SK-N-SH (cell line): ENCODE data around the gene TRDN. TPM values are rescaled to one million over a fixed set of nuclear protein-coding genes. Genes with fewer than 3 reads are reported as not detected.

Experiments used
- CTCF ChIA-PET: fragments of 300-600, 350-600 bp; formaldehyde crosslinking; extraction: SDS; loops from one replicate; lab custom pipeline; 2021; lab: Yijun Ruan, JAX
- POLR2A ChIA-PET: fragments of 350-600 bp; sonication (Branson Sonifier 250); formaldehyde crosslinking; extraction: SDS; loops from one replicate; lab custom pipeline; 2020; ENCODE audit warnings: antibody characterized with exemption, inconsistent platforms; lab: Yijun Ruan, JAX
- DNase-seq: peaks from one replicate; pipeline ENCODE4 v3.0.0; 2012
- H2AFZ ChIP-seq: fragments of 200-600 bp; sonication (generic); 2 replicates; pipeline ENCODE4 v1.8.1; 2016; ENCODE audit warnings: antibody characterized with exemption, mild to moderate bottlenecking, low read depth
- H3F3A ChIP-seq: fragments of 200-600 bp; sonication (generic); replicated peaks from 2 replicates; pipeline ENCODE3; 2016; ENCODE audit warnings: antibody characterized with exemption, mild to moderate bottlenecking; ENCODE audit not compliant: insufficient read depth
- H3K27ac ChIP-seq, 2 experiments: fragments of 200-500 bp in 1 of 2; fragments of 200-600 bp in 1 of 2; sonication (Bioruptor generic) in 1 of 2; sonication (generic), shearing (Covaris generic) in 1 of 2; 2 replicates each; pipeline versions ENCODE4 v1.5.1 to v1.6.1; 2014 to 2016; ENCODE audit warnings: low read depth in 2 of 2, inconsistent platforms in 1 of 2, low read length in 1 of 2, mild to moderate bottlenecking in 1 of 2, mixed read lengths in 1 of 2
- H3K27me3 ChIP-seq: fragments of 200-600 bp; sonication (generic), shearing (Covaris generic); 2 replicates; pipeline ENCODE4 v1.6.1; 2016; ENCODE audit warnings: mixed run types; ENCODE audit not compliant: insufficient read depth
- H3K36me3 ChIP-seq, 2 experiments: fragments of 200-500 bp in 1 of 2; fragments of 200-600 bp in 1 of 2; sonication (Bioruptor generic) in 1 of 2; sonication (generic) in 1 of 2; replicated peaks in 1 of 2; 2 replicates each; pipeline versions ENCODE3 to v1.5.1; 2014 to 2016; ENCODE audit warnings: low read length in 1 of 2, mild to moderate bottlenecking in 1 of 2; ENCODE audit not compliant: insufficient read depth in 2 of 2, control insufficient read depth in 1 of 2
- H3K4me1 ChIP-seq, 2 experiments: fragments of 200-500 bp in 1 of 2; fragments of 200-600 bp in 1 of 2; sonication (Bioruptor generic) in 1 of 2; sonication (generic), shearing (Covaris generic) in 1 of 2; 2 replicates each; pipeline versions ENCODE4 v1.5.1 to v1.6.1; 2014 to 2016; ENCODE audit warnings: low read depth in 1 of 2, low read length in 1 of 2, mixed run types in 1 of 2; ENCODE audit not compliant: insufficient read depth in 2 of 2, control insufficient read depth in 1 of 2
- H3K4me2 ChIP-seq: fragments of 200-600 bp; sonication (generic), shearing (Covaris generic); 2 replicates; pipeline ENCODE4 v1.6.1; 2017; ENCODE audit warnings: mixed run types
- H3K4me3 ChIP-seq, 2 experiments: fragments of 200-500 bp in 1 of 2; fragments of 200-600 bp in 1 of 2; sonication (Bioruptor generic) in 1 of 2; sonication (generic), shearing (Covaris generic) in 1 of 2; 2 replicates each; pipeline versions ENCODE4 v1.5.1 to v1.8.1; 2014 to 2016; ENCODE audit warnings: low read depth in 2 of 2, inconsistent platforms in 1 of 2, low read length in 1 of 2, mild to moderate bottlenecking in 1 of 2, mixed read lengths in 1 of 2, moderate library complexity in 1 of 2
- H3K79me2 ChIP-seq: fragments of 200-600 bp; sonication (generic); 2 replicates; pipeline ENCODE4 v1.8.1; 2017; ENCODE audit warnings: mild to moderate bottlenecking; ENCODE audit not compliant: insufficient read depth
- H3K9ac ChIP-seq: fragments of 200-600 bp; sonication (generic); 2 replicates; pipeline ENCODE4 v1.6.1; 2017; ENCODE audit warnings: mixed run types
- H3K9me2 ChIP-seq: fragments of 200-600 bp; sonication (generic); 2 replicates; pipeline ENCODE4 v1.6.1; 2017; ENCODE audit warnings: mixed run types
- H3K9me3 ChIP-seq: fragments of 200-600 bp; sonication (generic); 2 replicates; pipeline ENCODE4 v1.6.1; 2017; ENCODE audit warnings: mixed run types, mild to moderate bottlenecking, moderate library complexity
- H4K20me1 ChIP-seq: fragments of 200-600 bp; sonication (generic); 2 replicates; pipeline ENCODE4 v1.6.1; 2017; ENCODE audit warnings: mild to moderate bottlenecking, mixed run types; ENCODE audit not compliant: insufficient read depth
- CHD2 ChIP-seq: fragments of 150-350 bp; IDR thresholded peaks from 2 replicates; pipeline ENCODE4 v1.6.1; 2018; ENCODE audit warnings: low read length; ENCODE audit not compliant: partially characterized antibody
- FOSL2 ChIP-seq: IDR thresholded peaks from 2 replicates; pipeline ENCODE4 v1.4.0; 2012; ENCODE audit warnings: low read depth, mild to moderate bottlenecking, moderate library complexity, borderline replicate concordance
- FOXJ3 ChIP-seq: sonication (generic); formaldehyde crosslinking; IDR thresholded peaks from 2 replicates; pipeline ENCODE4 v1.5.1; 2020; ENCODE audit warnings: mild to moderate bottlenecking, missing genetic modification reagents
- GABPA ChIP-seq: IDR thresholded peaks from 2 replicates; pipeline ENCODE4 v1.4.0; 2012; ENCODE audit warnings: low read depth, mild to moderate bottlenecking
- MXI1 ChIP-seq: IDR thresholded peaks from 2 replicates; pipeline ENCODE4 v1.6.1; 2012; ENCODE audit warnings: mild to moderate bottlenecking, low read depth, low read length, improper control_type of control experiment
- NRF1 ChIP-seq: IDR thresholded peaks from 2 replicates; pipeline ENCODE4 v1.6.1; 2012; ENCODE audit warnings: low read depth, mild to moderate bottlenecking, low read length
- PBX3 ChIP-seq: IDR thresholded peaks from 2 replicates; pipeline ENCODE4; 2012
- RCOR1 ChIP-seq: fragments of 150-350 bp; IDR thresholded peaks from 2 replicates; pipeline ENCODE4 v1.6.1; 2017; ENCODE audit warnings: antibody characterized with exemption, low read length
- RXRA ChIP-seq: IDR thresholded peaks from 2 replicates; pipeline ENCODE4 v1.4.0; 2012; ENCODE audit warnings: low read depth, mild to moderate bottlenecking, borderline replicate concordance
- SIN3A ChIP-seq: IDR thresholded peaks from 2 replicates; pipeline ENCODE4 v1.6.1; 2012; ENCODE audit warnings: low read depth, mild to moderate bottlenecking, low read length, moderate library complexity, borderline replicate concordance
- SMC3 ChIP-seq: IDR thresholded peaks from 2 replicates; pipeline ENCODE4 v1.6.1; 2012; ENCODE audit warnings: low read depth, low read length, improper control_type of control experiment
- TCF12 ChIP-seq: IDR thresholded peaks from 2 replicates; pipeline ENCODE4 v1.4.0; 2012
- WGBS: methylation state at CpG from one replicate; pipeline ENCODE4 v1.1.6; 2017; ENCODE audit warnings: low lambda C conversion rate; 5-methylcytosine and 5-hydroxymethylcytosine counted together
- polyA plus RNA-seq, 3 experiments: library from polyadenylated mRNA; depleted of rRNA; stranded (reverse); fragments of >200 nt; gene quantifications; 2 replicates each; pipeline ENCODE4 v1.2.3, GENCODE V29; 2012
- TF ChIP-seq, protein P1 (sequence below): IDR thresholded peaks from 2 replicates; pipeline ENCODE4 v1.4.0; 2012; ENCODE audit warnings: low read depth, borderline replicate concordance
- TF ChIP-seq, protein P2 (sequence below): IDR thresholded peaks from 2 replicates; pipeline ENCODE4 v1.6.1; 2012; ENCODE audit warnings: mild to moderate bottlenecking, low read depth, low read length, moderate library complexity
- TF ChIP-seq, protein P3 (sequence below): fragments of 150-350 bp; IDR thresholded peaks from 2 replicates; pipeline ENCODE4 v1.6.1; 2017; ENCODE audit warnings: antibody characterized with exemption, low read length, low read depth, borderline replicate concordance
- TF ChIP-seq, protein P4 (sequence below): fragments of 150-350 bp; IDR thresholded peaks from 2 replicates; pipeline ENCODE4 v1.6.1; 2016; ENCODE audit warnings: mild to moderate bottlenecking, low read depth, low read length

TRDN gene
- polyA plus RNA-seq, 1 of the 3 experiments (the other 2 are of a cell fraction): not detected

DNA sequence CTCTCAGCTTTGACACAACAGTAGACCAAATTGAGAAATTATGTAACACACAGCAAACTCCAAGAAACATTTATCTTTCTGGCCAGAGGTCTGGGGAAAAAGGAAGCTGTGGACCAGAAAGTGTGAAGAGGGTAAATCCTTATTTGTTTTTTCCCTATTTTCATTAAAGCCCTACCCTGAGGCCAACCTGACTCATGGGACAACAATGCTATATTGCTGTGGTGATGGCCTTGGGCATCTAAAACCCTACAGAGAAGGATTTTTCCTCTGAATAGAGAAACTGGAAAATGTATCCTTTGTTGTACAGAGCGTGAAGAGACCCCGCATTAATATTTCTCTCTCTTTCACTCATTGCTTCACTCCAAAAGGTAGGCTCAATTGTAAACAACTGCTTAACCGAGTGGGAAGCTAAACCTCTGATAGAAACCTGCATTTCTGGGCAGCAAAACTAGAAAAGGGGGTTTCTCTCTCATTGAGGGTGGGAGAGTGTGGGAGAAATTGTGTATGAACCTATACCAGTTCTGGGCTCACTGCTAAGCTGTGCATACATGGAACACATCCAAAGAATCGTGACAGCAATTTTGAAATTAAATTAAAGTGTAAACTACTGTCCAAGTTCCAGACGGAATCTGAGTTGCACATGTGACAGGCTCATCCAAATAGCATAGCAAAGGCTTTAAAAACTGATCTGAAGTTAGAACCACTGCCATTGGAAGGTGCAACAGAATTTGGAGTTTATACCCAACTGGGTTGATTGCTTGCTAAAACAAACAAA lies 465.2 kb downstream of the TRDN start:
- H3K4me3 ChIP-seq: no peak overlapping the region
- no peaks in the 10 kb centered on the region for H3K79me2 ChIP-seq
- H4K20me1 ChIP-seq: no peaks in the 10 kb centered on the region
- TF ChIP-seq NRF1 (no peak), SIN3A (no peak), RXRA (no peak), TCF12 (no peak), RCOR1 (no peak), MXI1 (no peak), GABPA (no peak), FOSL2 (no peak)
- TF ChIP-seq, protein P1, sequence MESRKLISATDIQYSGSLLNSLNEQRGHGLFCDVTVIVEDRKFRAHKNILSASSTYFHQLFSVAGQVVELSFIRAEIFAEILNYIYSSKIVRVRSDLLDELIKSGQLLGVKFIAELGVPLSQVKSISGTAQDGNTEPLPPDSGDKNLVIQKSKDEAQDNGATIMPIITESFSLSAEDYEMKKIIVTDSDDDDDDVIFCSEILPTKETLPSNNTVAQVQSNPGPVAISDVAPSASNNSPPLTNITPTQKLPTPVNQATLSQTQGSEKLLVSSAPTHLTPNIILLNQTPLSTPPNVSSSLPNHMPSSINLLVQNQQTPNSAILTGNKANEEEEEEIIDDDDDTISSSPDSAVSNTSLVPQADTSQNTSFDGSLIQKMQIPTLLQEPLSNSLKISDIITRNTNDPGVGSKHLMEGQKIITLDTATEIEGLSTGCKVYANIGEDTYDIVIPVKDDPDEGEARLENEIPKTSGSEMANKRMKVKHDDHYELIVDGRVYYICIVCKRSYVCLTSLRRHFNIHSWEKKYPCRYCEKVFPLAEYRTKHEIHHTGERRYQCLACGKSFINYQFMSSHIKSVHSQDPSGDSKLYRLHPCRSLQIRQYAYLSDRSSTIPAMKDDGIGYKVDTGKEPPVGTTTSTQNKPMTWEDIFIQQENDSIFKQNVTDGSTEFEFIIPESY: no peak
- no peaks in the 10 kb centered on the region for H3K4me1 ChIP-seq
- CTCF ChIA-PET: no interaction called here
- 18% methylated on average over 5 of the region's 5 CpGs for WGBS
- no peaks in the 10 kb centered on the region for H3K36me3 ChIP-seq
- no peak for DNase-seq
- no peaks in the 10 kb centered on the region for H3K9me3 ChIP-seq
- no peak overlapping the region for H3K27ac ChIP-seq
- H3K9me2 ChIP-seq: no peaks in the 10 kb centered on the region
- H3F3A ChIP-seq: no peaks in the 10 kb centered on the region
- POLR2A ChIA-PET: no interaction called here
- H3K9ac ChIP-seq: no peak overlapping the region
- no peak overlapping the region for H2AFZ ChIP-seq
- H3K4me2 ChIP-seq: no peak overlapping the region
- no peaks in the 10 kb centered on the region for H3K27me3 ChIP-seq

- Histone ChIP-seq H3K79me2 (no peaks in the 10 kb centered on the region), H3K9ac (no peak overlapping the region), H3K4me1 (no peaks in the 10 kb centered on the region), H4K20me1 (no peaks in the 10 kb centered on the region), H3K27me3 (no peaks in the 10 kb centered on the region), H3K4me3 (no peak overlapping the region), H3K4me2 (no peak overlapping the region), H3K9me2 (no peaks in the 10 kb centered on the region), H3F3A (no peaks in the 10 kb centered on the region), H3K9me3 (no peaks in the 10 kb centered on the region), H3K36me3 (no peaks in the 10 kb centered on the region), H2AFZ (no peak overlapping the region), H3K27ac (no peak overlapping the region)
- no peak for DNase-seq
- WGBS: 26% methylated on average over 2 of the region's 2 CpGs
- ChIA-PET POLR2A (interaction anchor here (0.7 kb wide), 1 partner anchor 171 kb away, joined by 3 read pairs; no protein-coding TSS in a partner anchor), CTCF (no interaction called here)
- TF ChIP-seq PBX3: no peak
- TF ChIP-seq CHD2: no peak
- TF ChIP-seq FOXJ3 (CRISPR knock-in tag): no peak
- TF ChIP-seq, protein P2, sequence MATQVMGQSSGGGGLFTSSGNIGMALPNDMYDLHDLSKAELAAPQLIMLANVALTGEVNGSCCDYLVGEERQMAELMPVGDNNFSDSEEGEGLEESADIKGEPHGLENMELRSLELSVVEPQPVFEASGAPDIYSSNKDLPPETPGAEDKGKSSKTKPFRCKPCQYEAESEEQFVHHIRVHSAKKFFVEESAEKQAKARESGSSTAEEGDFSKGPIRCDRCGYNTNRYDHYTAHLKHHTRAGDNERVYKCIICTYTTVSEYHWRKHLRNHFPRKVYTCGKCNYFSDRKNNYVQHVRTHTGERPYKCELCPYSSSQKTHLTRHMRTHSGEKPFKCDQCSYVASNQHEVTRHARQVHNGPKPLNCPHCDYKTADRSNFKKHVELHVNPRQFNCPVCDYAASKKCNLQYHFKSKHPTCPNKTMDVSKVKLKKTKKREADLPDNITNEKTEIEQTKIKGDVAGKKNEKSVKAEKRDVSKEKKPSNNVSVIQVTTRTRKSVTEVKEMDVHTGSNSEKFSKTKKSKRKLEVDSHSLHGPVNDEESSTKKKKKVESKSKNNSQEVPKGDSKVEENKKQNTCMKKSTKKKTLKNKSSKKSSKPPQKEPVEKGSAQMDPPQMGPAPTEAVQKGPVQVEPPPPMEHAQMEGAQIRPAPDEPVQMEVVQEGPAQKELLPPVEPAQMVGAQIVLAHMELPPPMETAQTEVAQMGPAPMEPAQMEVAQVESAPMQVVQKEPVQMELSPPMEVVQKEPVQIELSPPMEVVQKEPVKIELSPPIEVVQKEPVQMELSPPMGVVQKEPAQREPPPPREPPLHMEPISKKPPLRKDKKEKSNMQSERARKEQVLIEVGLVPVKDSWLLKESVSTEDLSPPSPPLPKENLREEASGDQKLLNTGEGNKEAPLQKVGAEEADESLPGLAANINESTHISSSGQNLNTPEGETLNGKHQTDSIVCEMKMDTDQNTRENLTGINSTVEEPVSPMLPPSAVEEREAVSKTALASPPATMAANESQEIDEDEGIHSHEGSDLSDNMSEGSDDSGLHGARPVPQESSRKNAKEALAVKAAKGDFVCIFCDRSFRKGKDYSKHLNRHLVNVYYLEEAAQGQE: no peak
- TF ChIP-seq, protein P3, sequence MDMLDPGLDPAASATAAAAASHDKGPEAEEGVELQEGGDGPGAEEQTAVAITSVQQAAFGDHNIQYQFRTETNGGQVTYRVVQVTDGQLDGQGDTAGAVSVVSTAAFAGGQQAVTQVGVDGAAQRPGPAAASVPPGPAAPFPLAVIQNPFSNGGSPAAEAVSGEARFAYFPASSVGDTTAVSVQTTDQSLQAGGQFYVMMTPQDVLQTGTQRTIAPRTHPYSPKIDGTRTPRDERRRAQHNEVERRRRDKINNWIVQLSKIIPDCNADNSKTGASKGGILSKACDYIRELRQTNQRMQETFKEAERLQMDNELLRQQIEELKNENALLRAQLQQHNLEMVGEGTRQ: no peak
- TF ChIP-seq RXRA: no peak
- no peak for TF ChIP-seq SMC3
- TF ChIP-seq, protein P4, sequence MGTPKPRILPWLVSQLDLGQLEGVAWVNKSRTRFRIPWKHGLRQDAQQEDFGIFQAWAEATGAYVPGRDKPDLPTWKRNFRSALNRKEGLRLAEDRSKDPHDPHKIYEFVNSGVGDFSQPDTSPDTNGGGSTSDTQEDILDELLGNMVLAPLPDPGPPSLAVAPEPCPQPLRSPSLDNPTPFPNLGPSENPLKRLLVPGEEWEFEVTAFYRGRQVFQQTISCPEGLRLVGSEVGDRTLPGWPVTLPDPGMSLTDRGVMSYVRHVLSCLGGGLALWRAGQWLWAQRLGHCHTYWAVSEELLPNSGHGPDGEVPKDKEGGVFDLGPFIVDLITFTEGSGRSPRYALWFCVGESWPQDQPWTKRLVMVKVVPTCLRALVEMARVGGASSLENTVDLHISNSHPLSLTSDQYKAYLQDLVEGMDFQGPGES: no peak
- TF ChIP-seq, protein P1: no peak
Measured at GRCh38 chr6:123169774-123170095, 467.0 kb downstream of the TRDN start.
